Activated CD4-positive, alpha-beta T cell treated with anti-CD3 and anti-CD28 coated beads, Interleukin-2, amount 10 ng/mL, durations not matched to agents 7 days and 5 days (primary cell): ENCODE data around the gene SLC35D3. TPM values are rescaled to one million over a fixed set of nuclear protein-coding genes. Genes with fewer than 3 reads are reported as not detected.
"Not testable (repeated sequence)": the region's sequence is repeated elsewhere in the genome, so short reads cannot be mapped to it uniquely, and the experiment has no call there.

Source experiments
- CTCF ChIA-PET: fragments of 350-600 bp; sonication (Branson Sonifier 250); formaldehyde crosslinking; loops from one replicate; lab custom pipeline; 2021; ENCODE audit warnings: antibody characterized with exemption; lab: Charles Lee
- POLR2A ChIA-PET: fragments of 350-600 bp; sonication (Branson Sonifier 250); formaldehyde crosslinking; loops from one replicate; lab custom pipeline; 2021; ENCODE audit warnings: antibody characterized with exemption; lab: Charles Lee
- DNase-seq: peaks from one replicate; pipeline ENCODE4 v3.0.0-alpha.2; 2020
- H3K27ac Mint-ChIP-seq: one replicate; pipeline ENCODE4 v1.8.0; 2021; ENCODE audit warnings: mild to moderate bottlenecking, moderate library complexity, mixed read lengths
- H3K27me3 Mint-ChIP-seq: one replicate; pipeline ENCODE4 v1.8.0; 2021; ENCODE audit warnings: mixed read lengths
- H3K36me3 Mint-ChIP-seq: one replicate; pipeline ENCODE4 v1.8.0; 2021; ENCODE audit warnings: low read depth, mixed read lengths
- H3K4me1 Mint-ChIP-seq: one replicate; pipeline ENCODE4 v1.8.0; 2021; ENCODE audit warnings: mixed read lengths
- H3K4me3 Mint-ChIP-seq: one replicate; pipeline ENCODE4 v1.8.0; 2021; ENCODE audit warnings: mild to moderate bottlenecking, moderate library complexity, mixed read lengths
- H3K9me3 Mint-ChIP-seq: one replicate; pipeline ENCODE4 v1.8.0; 2021; ENCODE audit warnings: mixed read lengths
- total RNA-seq, 2 experiments: library from RNA; stranded (reverse); gene quantifications; one replicate each; pipeline ENCODE4 v1.2.3, GENCODE V29; 2021

Gene SLC35D3
- total RNA-seq, 2 experiments from 2014 or later: not detected

DNA sequence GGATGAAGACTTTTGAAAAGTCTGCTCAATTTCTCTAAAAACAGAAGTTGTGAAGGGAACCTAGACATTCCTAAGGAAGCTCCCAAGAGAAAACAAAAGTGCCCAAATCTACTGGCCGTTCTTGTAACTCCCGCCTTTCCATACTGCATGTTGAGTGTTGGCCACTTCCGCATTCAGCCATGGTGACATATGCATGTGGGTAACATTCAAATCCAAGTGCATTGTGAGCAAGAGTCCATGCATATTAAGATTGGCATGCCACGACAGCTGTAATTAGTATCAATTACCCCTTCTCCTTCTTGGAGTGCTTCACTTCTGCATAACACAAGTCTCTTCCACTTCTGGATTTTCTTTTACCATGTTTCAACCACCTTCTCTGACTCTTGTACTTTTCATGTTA, 8.4 kb downstream of the SLC35D3 start:
- Mint-ChIP-seq H3K4me3 (no peak overlapping the region), H3K27me3 (peaks cover 38% of the 10 kb centered on the region), H3K4me1 (no peaks in the 10 kb centered on the region), H3K36me3 (no peaks in the 10 kb centered on the region), H3K9me3 (no peaks in the 10 kb centered on the region), H3K27ac (no peak overlapping the region)
- no peak for DNase-seq
- ChIA-PET POLR2A (no interaction called here), CTCF (no interaction called here)

DNA sequence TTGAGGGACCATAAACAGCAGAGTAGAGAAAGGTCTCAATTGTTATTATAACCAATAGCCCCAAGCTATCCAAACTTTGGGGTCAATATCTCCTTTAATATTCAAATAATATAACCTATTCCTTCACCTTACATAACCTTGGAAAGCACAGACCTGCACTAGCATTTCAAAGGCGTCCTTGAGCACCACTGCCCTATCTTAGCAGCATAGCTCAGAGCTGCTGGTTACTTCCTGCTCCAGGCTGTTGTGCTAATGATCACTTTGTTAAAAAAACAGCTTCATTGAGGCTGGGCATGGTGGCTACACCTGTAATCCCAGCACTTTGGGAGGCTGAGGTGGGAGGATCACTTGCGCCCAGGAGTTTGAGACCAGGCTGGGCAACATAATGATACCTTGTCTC, 10.5 kb downstream of the SLC35D3 start:
- Mint-ChIP-seq H3K27ac (no peak overlapping the region), H3K4me3 (no peak overlapping the region), H3K27me3 (peaks cover 33% of the 10 kb centered on the region), H3K4me1 (no peaks in the 10 kb centered on the region), H3K36me3 (no peaks in the 10 kb centered on the region), H3K9me3 (no peaks in the 10 kb centered on the region)
- CTCF ChIA-PET: interaction anchor here (0.6 to 1.4 kb wide), 3 partner anchors 10 to 27 kb away, joined by 3 to 4 read pairs (median 3); partner anchors contain the start of gene SLC35D3
- POLR2A ChIA-PET: no interaction called here
- DNase-seq: no peak

DNA sequence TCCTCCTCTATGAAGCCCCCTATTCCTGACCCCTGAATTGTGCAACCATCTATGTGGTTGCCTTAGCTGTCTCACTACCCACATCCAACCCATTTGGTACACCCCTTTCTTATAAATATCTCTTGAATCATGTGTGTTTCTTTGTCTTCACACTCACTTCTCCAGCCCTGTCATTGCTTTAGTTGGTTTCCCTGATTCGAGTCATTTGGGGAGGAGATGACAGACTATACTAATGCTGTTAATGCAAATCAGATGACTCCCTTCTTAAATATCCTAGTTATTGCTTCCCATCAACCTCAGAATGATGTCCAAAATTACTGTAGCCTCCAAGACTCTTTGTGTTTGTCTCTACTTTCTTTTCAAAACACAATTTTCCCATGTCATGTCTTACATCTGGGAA, 23.0 kb downstream of the SLC35D3 start:
- H3K36me3 Mint-ChIP-seq: peaks cover 3% of the 10 kb centered on the region
- no peak for DNase-seq
- ChIA-PET POLR2A (no interaction called here), CTCF (no interaction called here)
- no peaks in the 10 kb centered on the region for H3K4me1 Mint-ChIP-seq
- peaks cover 3% of the 10 kb centered on the region for H3K27me3 Mint-ChIP-seq
- no peak overlapping the region for H3K4me3 Mint-ChIP-seq
- H3K9me3 Mint-ChIP-seq: peaks cover 12% of the 10 kb centered on the region
- H3K27ac Mint-ChIP-seq: no peak overlapping the region

DNA sequence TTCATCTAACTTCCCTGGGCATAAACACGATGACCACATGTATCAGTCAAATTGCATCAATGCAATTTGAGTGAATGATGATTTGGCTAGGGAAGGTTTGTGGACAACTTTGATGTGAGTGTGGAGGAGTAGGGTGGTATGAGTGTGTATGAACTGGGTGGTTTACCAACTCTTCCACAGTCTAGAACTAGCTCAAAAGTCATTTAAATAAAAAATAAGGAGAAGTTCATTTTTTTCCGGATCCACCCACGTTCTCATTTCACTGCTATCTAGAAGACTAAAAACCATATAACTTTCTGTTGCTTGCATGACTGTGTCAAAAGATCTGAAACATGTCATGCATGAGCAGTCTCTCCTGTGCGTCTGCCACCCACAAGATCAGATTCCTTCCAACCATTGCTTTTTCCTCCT, 23.6 kb downstream of the SLC35D3 start:
- no peak for DNase-seq
- no peaks in the 10 kb centered on the region for H3K4me1 Mint-ChIP-seq
- no peak overlapping the region for H3K27ac Mint-ChIP-seq
- no peak overlapping the region for H3K4me3 Mint-ChIP-seq
- POLR2A ChIA-PET: no interaction called here
- CTCF ChIA-PET: interaction anchor here (1.0 kb wide), 1 partner anchor 97 kb away, joined by 3 read pairs; no protein-coding TSS in a partner anchor
- H3K36me3 Mint-ChIP-seq: peaks cover 3% of the 10 kb centered on the region
- peaks cover 3% of the 10 kb centered on the region for H3K27me3 Mint-ChIP-seq
- peaks cover 12% of the 10 kb centered on the region for H3K9me3 Mint-ChIP-seq

DNA sequence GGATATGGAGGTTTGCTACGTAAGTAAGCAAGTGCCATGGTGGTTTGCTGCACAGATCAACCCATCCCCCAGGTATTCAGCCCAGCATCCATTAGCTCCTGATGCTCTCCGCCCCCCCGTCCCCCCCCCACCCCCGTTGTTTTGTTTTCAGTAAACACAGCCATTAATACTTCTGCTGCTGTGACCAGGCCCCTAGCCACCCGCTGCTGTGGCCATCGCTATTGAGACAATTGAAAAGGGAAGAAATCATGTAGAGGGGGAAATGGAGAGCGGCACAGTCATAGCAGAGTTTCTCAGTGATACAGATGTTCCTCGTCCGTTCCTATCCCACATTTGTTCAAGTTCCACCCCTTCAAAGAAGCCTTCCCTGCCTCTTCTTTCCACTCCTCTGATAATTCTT, 24.9 kb downstream of the SLC35D3 start:
- H3K27me3 Mint-ChIP-seq: peaks cover 2% of the 10 kb centered on the region
- H3K4me3 Mint-ChIP-seq: no peak overlapping the region
- POLR2A ChIA-PET: no interaction called here
- H3K9me3 Mint-ChIP-seq: peaks cover 3% of the 10 kb centered on the region
- H3K4me1 Mint-ChIP-seq: no peaks in the 10 kb centered on the region
- no peaks in the 10 kb centered on the region for H3K36me3 Mint-ChIP-seq
- CTCF ChIA-PET: no interaction called here
- no peak overlapping the region for H3K27ac Mint-ChIP-seq
- DNase-seq: no peak

DNA sequence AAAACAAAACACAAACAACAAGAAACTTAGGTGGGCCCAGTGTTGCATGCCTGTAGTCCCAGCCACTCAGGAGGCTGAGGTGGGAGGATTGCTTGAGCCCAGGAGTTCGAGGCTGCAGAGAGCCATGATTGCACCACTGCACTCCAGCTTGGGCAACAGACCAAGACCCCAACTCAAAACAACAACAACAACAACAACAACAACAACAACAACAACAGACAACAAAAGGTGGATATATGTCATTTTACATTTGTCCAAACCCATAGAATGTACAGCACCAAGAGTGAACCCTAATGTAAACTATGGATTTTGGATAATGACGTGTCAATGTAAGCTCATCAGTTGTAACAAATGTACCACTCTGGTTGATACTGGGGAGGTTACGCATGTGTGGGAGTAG, 27.9 kb downstream of the SLC35D3 start:
- DNase-seq, H3K9me3 Mint-ChIP-seq, POLR2A ChIA-PET, H3K4me1 Mint-ChIP-seq, H3K4me3 Mint-ChIP-seq, H3K36me3 Mint-ChIP-seq, CTCF ChIA-PET, H3K27ac Mint-ChIP-seq, H3K27me3 Mint-ChIP-seq: not testable (repeated sequence)

DNA sequence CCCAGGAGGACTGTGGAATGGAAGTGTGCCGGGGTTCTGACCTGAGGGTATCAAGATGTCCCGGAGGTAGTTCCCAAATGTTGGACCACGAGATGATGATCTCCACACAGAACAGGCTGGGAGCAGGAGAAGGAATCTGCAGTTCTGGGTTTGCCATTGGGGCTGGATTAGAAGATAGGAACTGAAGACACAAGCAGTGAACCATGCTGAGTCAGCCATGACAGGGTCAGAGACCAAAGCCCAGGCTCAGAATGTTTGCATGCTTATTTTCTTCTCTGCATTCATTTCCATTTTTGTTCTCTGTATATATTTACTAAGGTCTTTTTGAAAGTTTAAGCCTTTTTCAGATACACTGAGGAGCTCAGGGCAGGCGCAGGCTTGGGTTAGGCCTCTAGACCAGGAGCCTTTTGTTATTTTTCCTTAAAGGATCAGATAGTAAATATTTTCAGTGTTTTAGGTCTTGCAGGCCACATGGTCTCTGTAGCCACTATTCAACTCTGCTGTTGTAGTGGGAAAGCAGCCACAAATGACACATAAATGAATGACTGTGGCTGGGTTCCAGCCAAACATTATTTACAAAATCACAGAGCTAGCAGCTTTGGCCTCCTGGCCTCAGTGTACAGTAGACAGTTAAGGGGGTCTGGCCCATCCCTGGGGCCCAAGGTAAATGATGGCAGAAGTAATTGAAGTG, 28.5 kb downstream of the SLC35D3 start:
- Mint-ChIP-seq H3K36me3 (no peaks in the 10 kb centered on the region), H3K4me1 (no peaks in the 10 kb centered on the region), H3K27me3 (peaks cover 8% of the 10 kb centered on the region), H3K9me3 (peaks cover 3% of the 10 kb centered on the region), H3K4me3 (no peak overlapping the region), H3K27ac (no peak overlapping the region)
- no peak for DNase-seq
- POLR2A ChIA-PET: no interaction called here
- CTCF ChIA-PET: interaction anchor here (0.7 kb wide), 1 partner anchor 143 kb away, joined by 6 read pairs; no protein-coding TSS in a partner anchor

DNA sequence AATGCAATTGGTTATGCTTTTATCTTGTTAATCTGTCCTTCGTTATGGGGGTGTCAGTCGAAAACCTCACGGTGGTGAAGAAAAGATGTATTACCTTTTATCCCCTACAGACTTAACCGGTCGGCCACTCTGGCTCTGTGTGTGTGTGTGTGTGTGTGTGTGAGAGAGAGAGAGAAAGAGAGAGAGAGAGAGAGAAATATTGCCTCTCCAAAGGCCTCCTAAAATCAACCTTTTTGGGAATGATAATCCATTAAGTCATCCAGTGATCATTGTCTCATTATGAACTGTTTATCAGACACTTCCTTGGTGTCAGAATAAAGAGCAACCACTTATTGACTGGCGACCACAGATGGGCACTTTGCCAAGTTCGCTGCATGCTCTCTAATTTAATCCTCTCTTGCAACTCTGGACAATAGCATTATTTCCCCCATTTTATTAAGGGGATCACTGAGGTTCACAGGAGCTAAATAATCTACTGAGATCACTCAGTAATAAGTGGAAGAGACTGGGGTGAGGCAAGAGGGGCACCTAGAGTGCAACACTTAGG, 30.7 kb downstream of the SLC35D3 start:
- H3K27me3 Mint-ChIP-seq: peaks cover 14% of the 10 kb centered on the region
- no peak overlapping the region for H3K4me3 Mint-ChIP-seq
- peaks cover 3% of the 10 kb centered on the region for H3K9me3 Mint-ChIP-seq
- peaks cover 7% of the 10 kb centered on the region for H3K4me1 Mint-ChIP-seq
- H3K36me3 Mint-ChIP-seq: no peaks in the 10 kb centered on the region
- no peak overlapping the region for H3K27ac Mint-ChIP-seq
- ChIA-PET CTCF (no interaction called here), POLR2A (no interaction called here)
- DNase-seq: no peak

DNA sequence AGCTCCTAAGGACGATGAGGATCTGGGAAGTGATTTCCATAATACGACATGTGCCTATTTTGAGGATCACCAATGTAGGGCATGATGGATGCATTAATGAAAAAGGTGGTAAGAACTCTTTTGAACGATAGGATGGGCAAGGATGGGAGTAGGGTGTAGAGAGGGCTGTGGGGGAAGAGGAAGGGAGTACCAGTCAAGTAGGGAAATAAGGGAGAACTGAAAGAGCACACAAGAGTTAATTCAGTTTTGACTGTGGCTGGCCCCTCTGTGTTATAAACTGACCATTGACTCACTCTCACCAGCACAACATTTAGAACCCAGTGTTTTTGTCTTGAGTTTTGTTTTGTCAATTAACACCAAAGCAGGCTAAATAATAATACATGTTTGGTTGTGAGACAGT, 33.0 kb downstream of the SLC35D3 start:
- no peak for DNase-seq
- CTCF ChIA-PET: no interaction called here
- Mint-ChIP-seq H3K9me3 (no peaks in the 10 kb centered on the region), H3K27me3 (peaks cover 14% of the 10 kb centered on the region), H3K4me3 (no peak overlapping the region), H3K4me1 (peaks cover 7% of the 10 kb centered on the region), H3K36me3 (no peaks in the 10 kb centered on the region), H3K27ac (no peak overlapping the region)
- POLR2A ChIA-PET: no interaction called here

DNA sequence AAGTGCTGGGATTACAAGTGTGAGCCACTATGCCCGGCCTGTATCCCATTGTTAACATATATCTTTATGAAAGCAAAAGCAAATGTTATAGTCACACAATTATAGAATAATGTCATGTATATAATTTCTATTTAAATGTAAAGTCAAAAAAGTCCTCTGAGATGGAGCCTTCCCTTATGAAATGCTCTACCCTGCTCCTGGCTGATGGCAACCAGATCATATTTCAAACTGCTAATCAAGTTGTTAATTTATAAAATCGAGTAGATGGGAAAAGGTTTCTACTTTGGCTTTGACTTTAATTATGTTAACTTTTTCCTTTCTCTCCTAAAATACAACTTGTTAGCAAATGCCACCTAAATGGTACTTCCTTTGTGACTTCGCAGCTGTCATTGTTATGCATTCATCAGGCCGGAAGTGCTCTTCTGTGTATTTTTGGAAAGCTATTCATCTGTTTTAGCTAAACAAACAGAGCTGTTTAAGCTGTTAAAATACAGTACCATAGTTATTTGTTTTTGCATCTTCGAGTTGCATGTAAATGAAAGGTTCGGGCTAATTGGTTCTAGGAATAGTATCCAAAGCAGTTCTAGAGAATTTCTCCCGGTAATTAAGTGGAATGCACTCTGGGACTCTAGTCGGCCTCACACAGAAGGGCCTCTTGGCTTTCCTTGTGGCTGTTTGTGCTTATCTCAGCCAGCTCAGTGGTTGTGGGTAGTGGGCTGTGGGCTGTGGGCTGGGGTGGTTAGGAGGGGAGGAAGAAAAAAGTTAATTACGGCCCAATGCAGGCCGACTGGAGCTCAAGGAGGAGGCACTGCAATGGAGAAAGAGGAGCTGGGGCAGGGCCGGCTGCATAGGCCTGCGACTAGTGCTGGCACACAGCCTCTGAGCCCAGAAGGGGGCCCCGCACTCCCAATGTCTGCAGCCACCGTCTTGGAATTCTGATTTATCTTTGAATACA, 34.8 kb downstream of the SLC35D3 start:
- no peak overlapping the region for H3K27ac Mint-ChIP-seq
- no peak for DNase-seq
- no peak overlapping the region for H3K4me3 Mint-ChIP-seq
- H3K27me3 Mint-ChIP-seq: peaks cover 14% of the 10 kb centered on the region
- no peaks in the 10 kb centered on the region for H3K9me3 Mint-ChIP-seq
- peaks cover 7% of the 10 kb centered on the region for H3K4me1 Mint-ChIP-seq
- H3K36me3 Mint-ChIP-seq: no peaks in the 10 kb centered on the region
- ChIA-PET CTCF (no interaction called here), POLR2A (no interaction called here)

DNA sequence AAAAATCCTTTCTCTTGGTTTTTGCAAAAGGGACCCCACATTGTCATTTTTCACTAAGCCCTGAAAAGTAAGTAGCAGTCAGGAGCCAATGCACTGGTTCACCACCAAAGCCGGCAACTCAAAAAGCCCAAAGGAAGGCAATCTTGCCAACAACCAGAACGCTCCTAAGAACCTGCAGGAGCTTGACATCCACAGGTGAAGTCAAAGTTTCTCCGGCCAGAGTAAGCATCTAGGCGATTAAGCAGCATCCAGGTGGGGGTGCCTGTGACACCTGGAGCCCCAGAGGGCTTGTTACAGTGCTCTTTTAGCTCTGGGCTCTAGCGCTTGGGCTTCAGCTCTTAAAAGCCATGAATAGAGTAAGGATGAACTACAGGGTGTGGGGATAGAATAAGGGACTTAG, 36.1 kb downstream of the SLC35D3 start:
- no peak for DNase-seq
- POLR2A ChIA-PET: no interaction called here
- H3K4me1 Mint-ChIP-seq: peaks cover 7% of the 10 kb centered on the region
- peaks cover 15% of the 10 kb centered on the region for H3K27me3 Mint-ChIP-seq
- CTCF ChIA-PET: no interaction called here
- H3K36me3 Mint-ChIP-seq: no peaks in the 10 kb centered on the region
- H3K4me3 Mint-ChIP-seq: no peak overlapping the region
- no peaks in the 10 kb centered on the region for H3K9me3 Mint-ChIP-seq
- H3K27ac Mint-ChIP-seq: no peak overlapping the region

DNA sequence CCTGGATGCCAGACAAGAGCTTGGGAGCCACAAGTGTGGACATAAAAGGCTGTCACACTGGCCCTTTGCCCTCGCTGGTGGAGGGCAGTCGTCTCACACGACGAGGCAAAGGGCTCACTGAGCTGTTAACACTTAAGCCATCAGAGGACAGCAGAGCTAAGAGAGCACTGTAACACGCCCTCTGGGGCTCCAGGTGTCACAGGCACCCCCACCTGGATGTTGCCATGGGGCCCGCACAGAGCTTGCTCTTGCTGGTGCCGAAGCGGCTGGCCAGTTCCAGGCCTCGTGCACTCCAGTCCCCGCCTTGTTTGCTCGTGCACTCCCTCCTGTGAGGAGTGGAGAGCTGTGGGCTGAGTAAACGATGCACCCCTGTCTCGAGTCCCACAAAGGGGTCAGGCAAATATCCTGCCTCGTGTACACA, 37.4 kb downstream of the SLC35D3 start:
- peaks cover 22% of the 10 kb centered on the region for H3K27me3 Mint-ChIP-seq
- DNase-seq: no peak
- POLR2A ChIA-PET: no interaction called here
- CTCF ChIA-PET: interaction anchor here (0.6 kb wide), 2 partner anchors 26 to 30 kb away, joined by 3 read pairs; no protein-coding TSS in a partner anchor
- H3K9me3 Mint-ChIP-seq: no peaks in the 10 kb centered on the region
- H3K27ac Mint-ChIP-seq: no peak overlapping the region
- H3K4me3 Mint-ChIP-seq: no peak overlapping the region
- no peaks in the 10 kb centered on the region for H3K36me3 Mint-ChIP-seq
- H3K4me1 Mint-ChIP-seq: peaks cover 7% of the 10 kb centered on the region

DNA sequence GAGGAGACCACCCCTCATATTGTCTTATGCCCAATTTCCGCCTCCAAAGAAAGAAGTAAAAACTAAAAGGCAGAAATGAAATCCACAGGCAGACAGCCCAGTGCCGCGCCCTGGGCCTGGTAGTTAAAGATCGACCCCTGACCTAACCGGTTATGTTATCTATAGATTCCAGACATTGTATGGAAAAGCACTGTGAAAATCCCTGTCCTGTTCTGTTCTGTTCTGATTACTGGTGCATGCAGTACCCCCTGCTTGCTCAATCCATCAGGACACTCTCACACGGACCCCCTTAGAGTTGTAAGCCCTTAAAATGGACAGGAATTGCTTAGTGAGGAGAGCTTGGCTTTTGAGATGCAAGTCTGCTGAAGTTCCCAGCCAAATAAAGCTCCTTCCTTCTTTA, 37.8 kb downstream of the SLC35D3 start:
- H3K9me3 Mint-ChIP-seq, DNase-seq, H3K36me3 Mint-ChIP-seq, H3K4me1 Mint-ChIP-seq, POLR2A ChIA-PET, H3K27ac Mint-ChIP-seq, H3K4me3 Mint-ChIP-seq: not testable (repeated sequence)
- H3K27me3 Mint-ChIP-seq: peaks cover 18% of the 10 kb centered on the region
- CTCF ChIA-PET: interaction anchor here (0.6 kb wide), 1 partner anchor 30 kb away, joined by 3 read pairs; no protein-coding TSS in a partner anchor
